GM12878 (cell line): Measurements from ENCODE around the gene ADM. TPM values are rescaled to one million over a fixed set of nuclear protein-coding genes. Genes with fewer than 3 reads are reported as not detected.

Source experiments
- ATAC-seq: fragments of 200-7000 bp; cut with Tn5 transposase; 3 replicates; pipeline ENCODE4 v1.9.1; 2020; ENCODE audit warnings: mild to moderate bottlenecking, moderate library complexity
- BruUV-seq: library from RNA; stranded (reverse); fragments of 400-500 nt; replicated peaks from 2 replicates; lab custom pipeline; 2021; lab: Mats Ljungman, UMichigan
- CTCF ChIA-PET: fragments of 300-600 bp; sonication (Branson Sonifier 250); formaldehyde crosslinking; extraction: SDS; loops from one replicate; lab custom pipeline; 2021; ENCODE audit warnings: inconsistent platforms; lab: Yijun Ruan, JAX
- POLR2A ChIA-PET: fragments of 350-600 bp; formaldehyde crosslinking; extraction: SDS; loops from one replicate; lab custom pipeline; 2021; ENCODE audit warnings: inconsistent platforms; lab: Charles Lee
- RAD21 ChIA-PET: fragments of 300-600 bp; sonication (Branson Sonifier 250); formaldehyde crosslinking; loops from one replicate; lab custom pipeline; 2023; ENCODE audit warnings: antibody characterized with exemption; ENCODE audit not compliant: unreplicated experiment; lab: Charles Lee
- SMC1A ChIA-PET: fragments of 300-600 bp; sonication (Branson Sonifier 250); formaldehyde crosslinking; loops from one replicate; lab custom pipeline; 2023; ENCODE audit not compliant: unreplicated experiment, uncharacterized antibody; lab: Charles Lee
- DNase-seq: peaks from one replicate; pipeline ENCODE4 v3.0.0-alpha.2; 2011; ENCODE audit warnings: low read depth, low spot score
- FAIRE-seq: peaks from 3 replicates; lab custom pipeline; 2011; peaks lifted over from hg19 to GRCh38; lab: Jason Lieb, UNC
- H2AFZ ChIP-seq: 2 replicates; pipeline ENCODE4 v1.6.0; 2011; ENCODE audit warnings: low read depth, low read length, control low read depth; ENCODE audit not compliant: control insufficient read depth
- H3K27ac ChIP-seq: 2 replicates; pipeline ENCODE4 v1.5.1; 2011; ENCODE audit warnings: control low read depth; ENCODE audit not compliant: control insufficient read depth, insufficient read depth
- H3K27me3 ChIP-seq, 2 experiments: replicated peaks in 1 of 2; 2 replicates each; pipeline versions ENCODE4 v1.6.0 to v1.6.1; 2011; ENCODE audit warnings: low read length in 1 of 2; ENCODE audit not compliant: control insufficient read depth in 2 of 2, insufficient read depth in 2 of 2
- H3K36me3 ChIP-seq, 2 experiments: 2 replicates each; pipeline ENCODE4 v1.5.1; 2011; ENCODE audit warnings: low read length in 1 of 2; ENCODE audit not compliant: control insufficient read depth in 2 of 2, insufficient read depth in 2 of 2
- H3K4me1 ChIP-seq: 2 replicates; pipeline ENCODE4 v1.6.1; 2011; ENCODE audit warnings: mild to moderate bottlenecking, low read length, moderate library complexity, mixed read lengths; ENCODE audit not compliant: control insufficient read depth, insufficient read depth
- H3K4me2 ChIP-seq: 2 replicates; pipeline ENCODE4 v1.6.0; 2011; ENCODE audit warnings: control low read depth; ENCODE audit not compliant: control insufficient read depth, insufficient read depth
- H3K4me3 ChIP-seq: fragments of 200-600 bp; sonication (generic); 2 replicates; pipeline ENCODE4 v1.5.1; 2016
- H3K79me2 ChIP-seq: 2 replicates; pipeline ENCODE4 v1.6.0; 2011; ENCODE audit warnings: low read length; ENCODE audit not compliant: control insufficient read depth, insufficient read depth
- H3K9ac ChIP-seq: 2 replicates; pipeline ENCODE4 v1.8.0; 2011; ENCODE audit warnings: low read length, control low read depth, mixed read lengths; ENCODE audit not compliant: control insufficient read depth, insufficient read depth
- H3K9me3 ChIP-seq: replicated peaks from 3 replicates; pipeline ENCODE4 v1.5.1; 2011; ENCODE audit warnings: mild to moderate bottlenecking, low read length; ENCODE audit not compliant: control insufficient read depth, insufficient read depth
- H4K20me1 ChIP-seq: 2 replicates; pipeline ENCODE4 v1.6.0; 2011; ENCODE audit not compliant: control insufficient read depth, insufficient read depth
- BRCA1 ChIP-seq: IDR thresholded peaks from 2 replicates; pipeline ENCODE4 v1.6.1; 2011; ENCODE audit warnings: low read depth, low read length, improper control_type of control experiment
- CBFB ChIP-seq: IDR thresholded peaks from 2 replicates; pipeline ENCODE4 v1.6.1; 2016; ENCODE audit warnings: antibody characterized with exemption, low read depth
- CREB1 ChIP-seq: IDR thresholded peaks from 2 replicates; pipeline ENCODE4 v1.6.1; 2012; ENCODE audit warnings: low read depth, mild to moderate bottlenecking, inconsistent platforms
- DPF2 ChIP-seq: fragments of 450-650 bp; IDR thresholded peaks from 2 replicates; pipeline ENCODE4 v1.6.1; 2017; ENCODE audit warnings: mild to moderate bottlenecking
- EED ChIP-seq: sonication (generic); IDR thresholded peaks from 2 replicates; pipeline ENCODE4 v1.6.1; 2016; ENCODE audit warnings: antibody characterized with exemption, low read depth
- IKZF1 ChIP-seq: fragments of 450-650 bp; conservative IDR thresholded peaks from 2 replicates; pipeline ENCODE4 v1.6.1; 2017; ENCODE audit warnings: antibody characterized with exemption, mild to moderate bottlenecking
- IRF4 ChIP-seq: IDR thresholded peaks from 2 replicates; pipeline ENCODE4 v1.6.1; 2011; ENCODE audit warnings: low read depth, low read length
- MLLT1 ChIP-seq: fragments of 450-650 bp; IDR thresholded peaks from 2 replicates; pipeline ENCODE4 v1.6.1; 2016; ENCODE audit warnings: mild to moderate bottlenecking
- TARDBP ChIP-seq: IDR thresholded peaks from 2 replicates; pipeline ENCODE4 v1.6.1; 2016; ENCODE audit warnings: borderline replicate concordance
- ZBTB40 ChIP-seq: fragments of 450-650 bp; IDR thresholded peaks from 2 replicates; pipeline ENCODE4 v1.6.1; 2016; ENCODE audit warnings: mild to moderate bottlenecking, moderate library complexity, borderline replicate concordance
- ZNF207 ChIP-seq: fragments of 450-650 bp; IDR thresholded peaks from 2 replicates; pipeline ENCODE4 v1.6.1; 2014; ENCODE audit warnings: antibody characterized with exemption, mild to moderate bottlenecking, borderline replicate concordance
- ZNF274 ChIP-seq: IDR thresholded peaks from one replicate; pipeline ENCODE4 v1.8.0; 2011; ENCODE audit not compliant: insufficient read length, insufficient read depth
- ZNF592 ChIP-seq: fragments of 450-650 bp; IDR thresholded peaks from 2 replicates; pipeline ENCODE4 v1.6.1; 2017; ENCODE audit warnings: mild to moderate bottlenecking, moderate library complexity
- WGBS: methylation state at CpG from one replicate; pipeline ENCODE4 v1.1.6; 2016; ENCODE audit warnings: low lambda C conversion rate; ENCODE audit not compliant: insufficient replicate concordance, insufficient coverage; ENCODE audit errors: missing lambda C conversion rate; 5-methylcytosine and 5-hydroxymethylcytosine counted together
- in situ Hi-C: fragments of 300-500 bp; cut with MboI; formaldehyde crosslinking; loops from 9 replicates; pipeline ENCODE4 v1.14.3; 2018; ENCODE audit warnings: mixed read lengths
- intact Hi-C: fragments of 100-400 bp; cut with micrococcal nuclease; formaldehyde crosslinking; loops from one replicate; pipeline ENCODE4 v1.14.2; 2022; ENCODE audit not compliant: unreplicated experiment
- polyA plus RNA-seq, 11 experiments: library from polyadenylated mRNA; depleted of rRNA in 4 of 11; unstranded in 6 of 11; stranded (reverse) in 5 of 11; fragments of >200 nt; fragmentation: Nextera tagmentation in 4 of 11; fragmentation: Illumina TruSeq in 1 of 11; extraction: Ambion mirVana in 4 of 11; extraction: Trizol in 1 of 11; gene quantifications; 1 replicate in 1 of 11; 2 replicates in 10 of 11; pipeline versions ENCODE4 v1.2.1 to v1.2.3, GENCODE V29; 2011 to 2016; ENCODE audit warnings: inconsistent platforms in 2 of 11, missing spikeins in 2 of 11, low read depth in 1 of 11
- total RNA-seq, 4 experiments: library from RNA; depleted of rRNA in 3 of 4; stranded (reverse); fragments of >200 nt in 3 of 4; fragmentation: Illumina TruSeq in 1 of 4; extraction: Trizol in 1 of 4; gene quantifications; 2 replicates each; pipeline versions ENCODE4 v1.2.1 to v1.2.3, GENCODE V29; 2013 to 2021

The ADM gene
- total and polyA plus RNA-seq, 10 of the 15 experiments (the other 5 are each of a cell fraction or from before 2014, with no cell fraction given): 0.11 to 4.2 (median 0.21) TPM; not detected in 7

- no peak for TF ChIP-seq ZNF592
- no peak for TF ChIP-seq CBFB
- no peak for TF ChIP-seq IRF4
Observed at GRCh38 chr11:10255388-10256125, 49.3 kb upstream of the ADM start (continued).

GRCh38 chr11:10257478-10257877, 47.4 kb upstream of the ADM start:
- Histone ChIP-seq H3K27ac (no peak overlapping the region), H3K9me3 (no peaks in the 10 kb centered on the region), H3K79me2 (no peaks in the 10 kb centered on the region), H3K27me3 (no peaks in the 10 kb centered on the region), H3K4me2 (no peak overlapping the region), H3K9ac (no peak overlapping the region), H4K20me1 (no peaks in the 10 kb centered on the region), H3K36me3 (no peaks in the 10 kb centered on the region), H3K4me3 (no peak overlapping the region), H3K4me1 (no peaks in the 10 kb centered on the region), H2AFZ (no peak overlapping the region)
- 73% methylated on average over 4 of the region's 4 CpGs for WGBS
- no peak for FAIRE-seq
- intact Hi-C loops: no loop called here
- ATAC-seq: no peak
- SMC1A ChIA-PET: interaction anchor here (0.6 to 0.7 kb wide), 2 partner anchors 902 to 1386 kb away, joined by 3 read pairs; no protein-coding TSS in a partner anchor
- CTCF ChIA-PET: no interaction called here
- in situ Hi-C loops: no loop called here
- DNase-seq: no peak
- BruUV-seq: no TSS peak
- RAD21 ChIA-PET: no interaction called here
- POLR2A ChIA-PET: interaction anchor here (0.6 kb wide), 1 partner anchor 61 kb away, joined by 4 read pairs; no protein-coding TSS in a partner anchor
- TF ChIP-seq ZBTB40: no peak
- no peak for TF ChIP-seq IKZF1
- no peak for TF ChIP-seq EED
- no peak for TF ChIP-seq TARDBP
- TF ChIP-seq MLLT1: no peak
- TF ChIP-seq DPF2: no peak
- no peak for TF ChIP-seq CREB1
- no peak for TF ChIP-seq ZNF207
- no peak for TF ChIP-seq ZNF274
- no peak for TF ChIP-seq BRCA1
